Measurements from ENCODE around the gene PHYHIPL. TPM values are rescaled to one million over a fixed set of nuclear protein-coding genes. Genes with fewer than 3 reads are reported as not detected.

The PHYHIPL gene
- total RNA-seq, 2 donors from 2014 or later: 0.44 to 0.68 TPM

- Mint-ChIP-seq H3K4me3 (peak overlapping the region; percentile 60), H3K36me3 (ENCODE audit: low read depth) (no peaks in the 10 kb centered on the region), H3K4me1 (peaks cover 5% of the 10 kb centered on the region), H3K27ac (no peak overlapping the region), H3K9me3 (no peaks in the 10 kb centered on the region), H3K27me3 (ENCODE audit: insufficient read depth) (peaks cover 56% of the 10 kb centered on the region)
- no peak for DNase-seq
- no peak for TF ChIP-seq CTCF (conservative IDR thresholded peaks at IDR 0.05)
- Histone ChIP-seq H3K36me3 (ENCODE audit: control insufficient read depth, insufficient read depth, low read length) (no peaks in the 10 kb centered on the region), H3K27me3 (ENCODE audit: control insufficient read depth, insufficient read depth, low read length, poor library complexity, severe bottlenecking) (peaks cover 64% of the 10 kb centered on the region), H3K4me1 (ENCODE audit: control insufficient read depth, insufficient read depth, low read length) (no peaks in the 10 kb centered on the region), H3K27ac (ENCODE audit: low read depth, low read length) (peak overlapping the region; percentile 91), H3K9ac (ENCODE audit: extremely low read depth, low read length, poor library complexity, severe bottlenecking) (no peak overlapping the region), H3K4me3 (ENCODE audit: low read length) (peak overlapping the region; percentile 77), H3K9me3 (ENCODE audit: control insufficient read depth, low read length) (no peaks in the 10 kb centered on the region)
- 23 to 29% methylated on average over 14 to 26 of the region's 26 CpGs for WGBS, 2 experiments (ENCODE audit: insufficient coverage in 1 of 2, insufficient read length in 1 of 2)
Observed at GRCh38 chr10:59175538-59176240, 754 bp upstream of the PHYHIPL start.

GRCh38 chr10:59177031-59177797, 771 bp downstream of the PHYHIPL start:
- Mint-ChIP-seq H3K27me3 (ENCODE audit: insufficient read depth) (peaks cover 56% of the 10 kb centered on the region), H3K4me1 (peaks cover 5% of the 10 kb centered on the region), H3K36me3 (ENCODE audit: low read depth) (no peaks in the 10 kb centered on the region), H3K9me3 (no peaks in the 10 kb centered on the region), H3K27ac (no peak overlapping the region), H3K4me3 (peak overlapping the region; percentile 60)
- Histone ChIP-seq H3K4me3 (ENCODE audit: low read length) (peak overlapping the region; percentile 77), H3K9ac (ENCODE audit: extremely low read depth, low read length, poor library complexity, severe bottlenecking) (no peak overlapping the region), H3K27me3 (ENCODE audit: control insufficient read depth, insufficient read depth, low read length, poor library complexity, severe bottlenecking) (peaks cover 64% of the 10 kb centered on the region), H3K27ac (ENCODE audit: low read depth, low read length) (peak overlapping the region; percentile 91), H3K4me1 (ENCODE audit: control insufficient read depth, insufficient read depth, low read length) (no peaks in the 10 kb centered on the region), H3K9me3 (ENCODE audit: control insufficient read depth, low read length) (no peaks in the 10 kb centered on the region), H3K36me3 (ENCODE audit: control insufficient read depth, insufficient read depth, low read length) (no peaks in the 10 kb centered on the region)
- DNase-seq: peak; percentile 77
- WGBS, 2 experiments (ENCODE audit: insufficient coverage in 1 of 2, insufficient read length in 1 of 2): 16 to 56% methylated on average over 9 to 41 of the region's 41 CpGs
- peak; percentile 30 for TF ChIP-seq CTCF (conservative IDR thresholded peaks at IDR 0.05)

- no peak overlapping the region for H3K27ac ChIP-seq (ENCODE audit: low read depth, low read length)
- no peak overlapping the region for H3K4me3 ChIP-seq (ENCODE audit: low read length)
- H3K9ac ChIP-seq (ENCODE audit: extremely low read depth, low read length, poor library complexity, severe bottlenecking): no peak overlapping the region
- peaks cover 63% of the 10 kb centered on the region for H3K27me3 ChIP-seq (ENCODE audit: control insufficient read depth, insufficient read depth, low read length, poor library complexity, severe bottlenecking)
- Mint-ChIP-seq H3K36me3 (ENCODE audit: low read depth) (no peaks in the 10 kb centered on the region), H3K27me3 (ENCODE audit: insufficient read depth) (peaks cover 52% of the 10 kb centered on the region), H3K4me3 (no peak overlapping the region), H3K27ac (no peak overlapping the region), H3K4me1 (peaks cover 5% of the 10 kb centered on the region), H3K9me3 (no peaks in the 10 kb centered on the region)
- H3K4me1 ChIP-seq (ENCODE audit: control insufficient read depth, insufficient read depth, low read length): no peaks in the 10 kb centered on the region
- no peaks in the 10 kb centered on the region for H3K9me3 ChIP-seq (ENCODE audit: control insufficient read depth, low read length)
- H3K36me3 ChIP-seq (ENCODE audit: control insufficient read depth, insufficient read depth, low read length): no peaks in the 10 kb centered on the region
- no peak for TF ChIP-seq CTCF (conservative IDR thresholded peaks at IDR 0.05)
- DNase-seq: no peak
- WGBS, 2 experiments (ENCODE audit: insufficient coverage in 1 of 2, insufficient read length in 1 of 2): 84 to 100% methylated on average over 1 to 4 of the region's 5 CpGs
Observed at GRCh38 chr10:59177836-59178235, 1.4 kb downstream of the PHYHIPL start.
